H9 (cell line): ENCODE data around the gene BEX3. TPM values are rescaled to one million over a fixed set of nuclear protein-coding genes. Genes with fewer than 3 reads are reported as not detected.

Experiments
- DNase-seq: peaks from one replicate; pipeline ENCODE4 v3.0.0-alpha.2; 2017
- H2AFZ ChIP-seq: one replicate; pipeline ENCODE4 v1.6.1; 2013; ENCODE audit warnings: mild to moderate bottlenecking, low read length, control low read depth, moderate library complexity
- H2AK5ac ChIP-seq: 2 replicates; pipeline ENCODE4 v1.6.1; 2013; ENCODE audit warnings: low read length, control low read depth, mixed read lengths; ENCODE audit not compliant: insufficient read length
- H2BK120ac ChIP-seq: one replicate; pipeline ENCODE4 v1.6.1; 2013; ENCODE audit warnings: low read depth, mild to moderate bottlenecking, low read length, control low read depth, inconsistent platforms; ENCODE audit not compliant: poor library complexity, severe bottlenecking
- H2BK12ac ChIP-seq: 2 replicates; pipeline ENCODE4 v1.6.1; 2013; ENCODE audit warnings: low read length, control low read depth, mixed read lengths, low read depth; ENCODE audit not compliant: insufficient read length
- H2BK15ac ChIP-seq: 2 replicates; pipeline ENCODE4 v1.6.1; 2013; ENCODE audit warnings: low read depth, low read length, control low read depth
- H2BK20ac ChIP-seq: one replicate; pipeline ENCODE4 v1.6.1; 2013; ENCODE audit warnings: low read depth, mild to moderate bottlenecking, low read length, control low read depth, inconsistent platforms; ENCODE audit not compliant: poor library complexity, severe bottlenecking
- H2BK5ac ChIP-seq: 2 replicates; pipeline ENCODE4 v1.6.1; 2013; ENCODE audit warnings: low read length, control low read depth, mixed read lengths; ENCODE audit not compliant: insufficient read length
- H3K14ac ChIP-seq: 2 replicates; pipeline ENCODE4 v1.6.1; 2013; ENCODE audit warnings: low read length, control low read depth; ENCODE audit not compliant: insufficient read depth
- H3K18ac ChIP-seq: 2 replicates; pipeline ENCODE4 v1.6.1; 2013; ENCODE audit warnings: low read depth, mild to moderate bottlenecking, mixed read lengths, low read length, control low read depth; ENCODE audit not compliant: insufficient read length
- H3K23ac ChIP-seq: 2 replicates; pipeline ENCODE4 v1.6.1; 2013; ENCODE audit warnings: low read length, control low read depth, mixed read lengths, low read depth; ENCODE audit not compliant: insufficient read length
- H3K23me2 ChIP-seq: 2 replicates; pipeline ENCODE4 v1.6.1; 2013; ENCODE audit warnings: low read depth, mild to moderate bottlenecking, mixed read lengths, low read length, control low read depth; ENCODE audit not compliant: insufficient read length, poor library complexity, severe bottlenecking
- H3K27ac ChIP-seq: 2 replicates; pipeline ENCODE4 v1.5.1; 2013; ENCODE audit warnings: low read length, control low read depth, mixed read lengths, low read depth; ENCODE audit not compliant: insufficient read length
- H3K27me3 ChIP-seq: 2 replicates; pipeline ENCODE4 v1.6.1; 2013; ENCODE audit warnings: low read length, control low read depth, inconsistent platforms; ENCODE audit not compliant: insufficient read depth
- H3K4ac ChIP-seq: 2 replicates; pipeline ENCODE4 v1.6.1; 2013; ENCODE audit warnings: low read depth, mild to moderate bottlenecking, control low read depth, inconsistent platforms, low read length, moderate library complexity
- H3K4me1 ChIP-seq: 2 replicates; pipeline ENCODE4 v1.6.1; 2013; ENCODE audit warnings: low read length, control low read depth, inconsistent platforms; ENCODE audit not compliant: insufficient read depth
- H3K4me2 ChIP-seq: 2 replicates; pipeline ENCODE4 v1.6.1; 2013; ENCODE audit warnings: low read length, control low read depth, mixed read lengths; ENCODE audit not compliant: insufficient read length, insufficient read depth
- H3K56ac ChIP-seq: 2 replicates; pipeline ENCODE4 v1.6.1; 2013; ENCODE audit warnings: low read depth, mild to moderate bottlenecking, mixed read lengths, low read length, control low read depth; ENCODE audit not compliant: insufficient read length
- H3K79me1 ChIP-seq: 2 replicates; pipeline ENCODE4 v1.6.1; 2013; ENCODE audit warnings: low read depth, mild to moderate bottlenecking, moderate library complexity, low read length, control low read depth, inconsistent platforms; ENCODE audit not compliant: insufficient read depth, poor library complexity, severe bottlenecking
- H3K79me2 ChIP-seq: 2 replicates; pipeline ENCODE4 v1.6.1; 2013; ENCODE audit warnings: low read length, control low read depth, inconsistent platforms; ENCODE audit not compliant: insufficient read depth
- H3K9ac ChIP-seq: 2 replicates; pipeline ENCODE4 v1.6.1; 2013; ENCODE audit warnings: low read length, control low read depth, mixed read lengths; ENCODE audit not compliant: insufficient read length; ENCODE audit errors: extremely low read depth
- H3K9me3 ChIP-seq: one replicate; pipeline ENCODE4 v1.6.1; 2013; ENCODE audit warnings: low read depth, low read length, inconsistent platforms; ENCODE audit not compliant: control insufficient read depth
- H3T11ph ChIP-seq: one replicate; pipeline ENCODE4 v1.6.1; 2013; ENCODE audit warnings: mild to moderate bottlenecking, low read length, control low read depth, inconsistent platforms
- H4K20me1 ChIP-seq: one replicate; pipeline ENCODE4 v1.6.1; 2013; ENCODE audit not compliant: control insufficient read depth, insufficient read length, insufficient read depth
- H4K5ac ChIP-seq: 2 replicates; pipeline ENCODE4 v1.6.1; 2013; ENCODE audit warnings: low read depth, mild to moderate bottlenecking, mixed read lengths, low read length, control low read depth; ENCODE audit not compliant: insufficient read length
- H4K8ac ChIP-seq: replicated peaks from 2 replicates; pipeline ENCODE4 v1.6.1; 2013; ENCODE audit warnings: low read length, control low read depth, mixed read lengths, low read depth; ENCODE audit not compliant: insufficient read length
- H4K91ac ChIP-seq: 2 replicates; pipeline ENCODE4 v1.6.1; 2013; ENCODE audit warnings: low read depth, mild to moderate bottlenecking, moderate library complexity, mixed read lengths, low read length, control low read depth; ENCODE audit not compliant: insufficient read length
- H3K27ac Mint-ChIP-seq, 3 experiments: 2 replicates in 2 of 3; 3 replicates in 1 of 3; pipeline ENCODE4 v1.8.0; 2020 to 2021; ENCODE audit warnings: mixed read lengths in 3 of 3, mild to moderate bottlenecking in 1 of 3, moderate library complexity in 1 of 3
- H3K27me3 Mint-ChIP-seq: 2 replicates; pipeline ENCODE4 v1.8.0; 2021; ENCODE audit warnings: low read depth, mild to moderate bottlenecking, moderate library complexity, mixed read lengths
- H3K36me3 Mint-ChIP-seq, 3 experiments: 2 replicates in 2 of 3; 3 replicates in 1 of 3; pipeline ENCODE4 v1.8.0; 2020 to 2021; ENCODE audit warnings: low read depth in 3 of 3, mixed read lengths in 3 of 3; ENCODE audit not compliant: insufficient read depth in 1 of 3
- H3K4me1 Mint-ChIP-seq, 2 experiments: 2 replicates each; pipeline ENCODE4 v1.8.0; 2020; ENCODE audit warnings: mixed read lengths in 2 of 2
- H3K4me3 Mint-ChIP-seq, 2 experiments: 2 replicates in 1 of 2; 3 replicates in 1 of 2; pipeline ENCODE4 v1.8.0; 2020 to 2021; ENCODE audit warnings: mild to moderate bottlenecking in 2 of 2, mixed read lengths in 2 of 2, moderate library complexity in 1 of 2
- H3K9me3 Mint-ChIP-seq, 2 experiments: 2 replicates in 1 of 2; 3 replicates in 1 of 2; pipeline ENCODE4 v1.8.0; 2020; ENCODE audit warnings: mild to moderate bottlenecking in 2 of 2, mixed read lengths in 2 of 2, moderate library complexity in 1 of 2
- total RNA-seq: library from RNA; stranded (reverse); gene quantifications from 2 replicates; pipeline ENCODE4 v1.2.1, GENCODE V29; 2021
- TF ChIP-seq, protein P1 (sequence below): fragments of 200-600 bp; sonication (generic); conservative IDR thresholded peaks from 3 replicates; pipeline ENCODE4 v1.8.0; 2021; ENCODE audit warnings: antibody characterized with exemption, mild to moderate bottlenecking

Gene BEX3
- total RNA-seq, 1 experiment from 2014 or later, result 305 TPM

- no peak overlapping the region for H3K23ac ChIP-seq
- H3K27ac ChIP-seq, result no peak overlapping the region
- no peak overlapping the region for H2BK20ac ChIP-seq
- no peak overlapping the region for H4K5ac ChIP-seq
- no peak overlapping the region for H3K56ac ChIP-seq
- no peak overlapping the region for H4K91ac ChIP-seq
- no peak for DNase-seq
- TF ChIP-seq, protein P1, sequence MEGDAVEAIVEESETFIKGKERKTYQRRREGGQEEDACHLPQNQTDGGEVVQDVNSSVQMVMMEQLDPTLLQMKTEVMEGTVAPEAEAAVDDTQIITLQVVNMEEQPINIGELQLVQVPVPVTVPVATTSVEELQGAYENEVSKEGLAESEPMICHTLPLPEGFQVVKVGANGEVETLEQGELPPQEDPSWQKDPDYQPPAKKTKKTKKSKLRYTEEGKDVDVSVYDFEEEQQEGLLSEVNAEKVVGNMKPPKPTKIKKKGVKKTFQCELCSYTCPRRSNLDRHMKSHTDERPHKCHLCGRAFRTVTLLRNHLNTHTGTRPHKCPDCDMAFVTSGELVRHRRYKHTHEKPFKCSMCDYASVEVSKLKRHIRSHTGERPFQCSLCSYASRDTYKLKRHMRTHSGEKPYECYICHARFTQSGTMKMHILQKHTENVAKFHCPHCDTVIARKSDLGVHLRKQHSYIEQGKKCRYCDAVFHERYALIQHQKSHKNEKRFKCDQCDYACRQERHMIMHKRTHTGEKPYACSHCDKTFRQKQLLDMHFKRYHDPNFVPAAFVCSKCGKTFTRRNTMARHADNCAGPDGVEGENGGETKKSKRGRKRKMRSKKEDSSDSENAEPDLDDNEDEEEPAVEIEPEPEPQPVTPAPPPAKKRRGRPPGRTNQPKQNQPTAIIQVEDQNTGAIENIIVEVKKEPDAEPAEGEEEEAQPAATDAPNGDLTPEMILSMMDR, result no peak
- no peak overlapping the region for H3K4me2 ChIP-seq
- H2BK15ac ChIP-seq, result no peak overlapping the region
- Mint-ChIP-seq H3K4me1 (peaks cover 13% of the 10 kb centered on the region in 2 experiments), H3K9me3 (peaks cover 3 to 42% of the 10 kb centered on the region in 2 experiments; a peak in 4 of 5 replicates), H3K27me3 (peaks cover 19% of the 10 kb centered on the region), H3K27ac (no peak overlapping the region), H3K4me3 (no peak overlapping the region), H3K36me3 (peaks cover 9 to 25% (median 11%) of the 10 kb centered on the region in 3 experiments; a peak in 5 of 7 replicates)
- peaks cover 3% of the 10 kb centered on the region for H4K20me1 ChIP-seq
- H3K23me2 ChIP-seq, result no peaks in the 10 kb centered on the region
- H2BK12ac ChIP-seq, result no peak overlapping the region
- no peak overlapping the region for H3K4ac ChIP-seq
- no peaks in the 10 kb centered on the region; the same call in 1 of the 2 replicates for H3K4me1 ChIP-seq
- H3K27me3 ChIP-seq, result no peaks in the 10 kb centered on the region
- H3T11ph ChIP-seq, result no peak overlapping the region
- H3K79me1 ChIP-seq, result no peaks in the 10 kb centered on the region
- H3K14ac ChIP-seq, result no peak overlapping the region
- no peak overlapping the region for H4K8ac ChIP-seq
- no peak overlapping the region for H3K9ac ChIP-seq
- H2AK5ac ChIP-seq, result no peak overlapping the region
- no peak overlapping the region for H3K18ac ChIP-seq
- peaks cover 4% of the 10 kb centered on the region; the same call in 1 of the 2 replicates for H3K79me2 ChIP-seq
- H2BK120ac ChIP-seq, result no peak overlapping the region
- H2BK5ac ChIP-seq, result no peak overlapping the region
- no peaks in the 10 kb centered on the region for H3K9me3 ChIP-seq
- H2AFZ ChIP-seq, result no peak overlapping the region
These were observed 39.2 kb downstream of the BEX3 start for GRCh38 chrX:103415528-103415927.
